ENCODE data around the gene AUTS2.

AUTS2 gene

GRCh38 chr7:69790977-69791724 is 192.9 kb downstream of the AUTS2 start:
- Histone ChIP-seq H3K9me3 (ENCODE audit: control insufficient read depth in 2 of 2, low read length in 2 of 2) (no peaks in the 10 kb centered on the region), H3K9ac (ENCODE audit: low read depth in 1 of 2, low read length in 2 of 2) (no peak overlapping the region), H3K36me3 (ENCODE audit: control insufficient read depth in 2 of 2, insufficient read depth in 2 of 2, low read length in 2 of 2) (no peaks in the 10 kb centered on the region), H3K27ac (ENCODE audit: low read depth in 2 of 2, low read length in 2 of 2) (no peak overlapping the region), H3K27me3 (ENCODE audit: control insufficient read depth in 2 of 2, insufficient read depth in 2 of 2, low read length in 2 of 2) (no peaks in the 10 kb centered on the region), H3K4me3 (ENCODE audit: low read length in 2 of 2) (no peak overlapping the region), H3K4me1 (ENCODE audit: control insufficient read depth in 2 of 2, insufficient read depth in 2 of 2, low read length in 2 of 2) (no peaks in the 10 kb centered on the region)

GRCh38 chr7:69791739-69792138 is 193.5 kb downstream of the AUTS2 start:
- H3K36me3 ChIP-seq (ENCODE audit: control insufficient read depth in 2 of 2, insufficient read depth in 2 of 2, low read length in 2 of 2) = no peaks in the 10 kb centered on the region
- no peak overlapping the region for H3K4me3 ChIP-seq (ENCODE audit: low read length in 2 of 2)
- H3K27me3 ChIP-seq (ENCODE audit: control insufficient read depth in 2 of 2, insufficient read depth in 2 of 2, low read length in 2 of 2) = no peaks in the 10 kb centered on the region
- no peaks in the 10 kb centered on the region for H3K4me1 ChIP-seq (ENCODE audit: control insufficient read depth in 2 of 2, insufficient read depth in 2 of 2, low read length in 2 of 2)
- H3K9me3 ChIP-seq (ENCODE audit: control insufficient read depth in 2 of 2, low read length in 2 of 2) = no peaks in the 10 kb centered on the region
- no peak overlapping the region for H3K9ac ChIP-seq (ENCODE audit: low read depth in 1 of 2, low read length in 2 of 2)
- H3K27ac ChIP-seq (ENCODE audit: low read depth in 2 of 2, low read length in 2 of 2) = no peak overlapping the region

- H3K27me3 ChIP-seq (ENCODE audit: control insufficient read depth in 2 of 2, insufficient read depth in 2 of 2, low read length in 2 of 2) = no peaks in the 10 kb centered on the region
- H3K9ac ChIP-seq (ENCODE audit: low read depth in 1 of 2, low read length in 2 of 2) = no peak overlapping the region
- no peak overlapping the region for H3K27ac ChIP-seq (ENCODE audit: low read depth in 2 of 2, low read length in 2 of 2)
- no peaks in the 10 kb centered on the region for H3K4me1 ChIP-seq (ENCODE audit: control insufficient read depth in 2 of 2, insufficient read depth in 2 of 2, low read length in 2 of 2)
- H3K36me3 ChIP-seq (ENCODE audit: control insufficient read depth in 2 of 2, insufficient read depth in 2 of 2, low read length in 2 of 2) = no peaks in the 10 kb centered on the region
- no peak overlapping the region for H3K4me3 ChIP-seq (ENCODE audit: low read length in 2 of 2)
- H3K9me3 ChIP-seq (ENCODE audit: control insufficient read depth in 2 of 2, low read length in 2 of 2) = no peaks in the 10 kb centered on the region
These were observed 197.7 kb downstream of the AUTS2 start for GRCh38 chr7:69795932-69796331.

- Histone ChIP-seq H3K27me3 (ENCODE audit: control insufficient read depth in 2 of 2, insufficient read depth in 2 of 2, low read length in 2 of 2) (no peaks in the 10 kb centered on the region), H3K9ac (ENCODE audit: low read depth in 1 of 2, low read length in 2 of 2) (no peak overlapping the region), H3K4me3 (ENCODE audit: low read length in 2 of 2) (no peak overlapping the region), H3K36me3 (ENCODE audit: control insufficient read depth in 2 of 2, insufficient read depth in 2 of 2, low read length in 2 of 2) (no peaks in the 10 kb centered on the region), H3K9me3 (ENCODE audit: control insufficient read depth in 2 of 2, low read length in 2 of 2) (no peaks in the 10 kb centered on the region), H3K4me1 (ENCODE audit: control insufficient read depth in 2 of 2, insufficient read depth in 2 of 2, low read length in 2 of 2) (no peaks in the 10 kb centered on the region), H3K27ac (ENCODE audit: low read depth in 2 of 2, low read length in 2 of 2) (no peak overlapping the region)
These were observed 198.1 kb downstream of the AUTS2 start for GRCh38 chr7:69796416-69796815.

GRCh38 chr7:69799048-69799697 is 200.9 kb downstream of the AUTS2 start:
- no peaks in the 10 kb centered on the region for H3K36me3 ChIP-seq (ENCODE audit: control insufficient read depth in 2 of 2, insufficient read depth in 2 of 2, low read length in 2 of 2)
- H3K9ac ChIP-seq (ENCODE audit: low read depth in 1 of 2, low read length in 2 of 2) = no peak overlapping the region
- H3K4me1 ChIP-seq (ENCODE audit: control insufficient read depth in 2 of 2, insufficient read depth in 2 of 2, low read length in 2 of 2) = no peaks in the 10 kb centered on the region
- H3K9me3 ChIP-seq (ENCODE audit: control insufficient read depth in 2 of 2, low read length in 2 of 2) = no peaks in the 10 kb centered on the region
- H3K27ac ChIP-seq (ENCODE audit: low read depth in 2 of 2, low read length in 2 of 2) = no peak overlapping the region
- no peak overlapping the region for H3K4me3 ChIP-seq (ENCODE audit: low read length in 2 of 2)
- H3K27me3 ChIP-seq (ENCODE audit: control insufficient read depth in 2 of 2, insufficient read depth in 2 of 2, low read length in 2 of 2) = no peaks in the 10 kb centered on the region

GRCh38 chr7:69799990-69800389 is 201.7 kb downstream of the AUTS2 start:
- H3K27ac ChIP-seq (ENCODE audit: low read depth in 2 of 2, low read length in 2 of 2) = no peak overlapping the region
- no peaks in the 10 kb centered on the region for H3K4me1 ChIP-seq (ENCODE audit: control insufficient read depth in 2 of 2, insufficient read depth in 2 of 2, low read length in 2 of 2)
- no peaks in the 10 kb centered on the region for H3K27me3 ChIP-seq (ENCODE audit: control insufficient read depth in 2 of 2, insufficient read depth in 2 of 2, low read length in 2 of 2)
- no peaks in the 10 kb centered on the region for H3K36me3 ChIP-seq (ENCODE audit: control insufficient read depth in 2 of 2, insufficient read depth in 2 of 2, low read length in 2 of 2)
- H3K9me3 ChIP-seq (ENCODE audit: control insufficient read depth in 2 of 2, low read length in 2 of 2) = no peaks in the 10 kb centered on the region
- no peak overlapping the region for H3K9ac ChIP-seq (ENCODE audit: low read depth in 1 of 2, low read length in 2 of 2)
- H3K4me3 ChIP-seq (ENCODE audit: low read length in 2 of 2) = no peak overlapping the region

GRCh38 chr7:69800495-69800894 is 202.2 kb downstream of the AUTS2 start:
- no peak overlapping the region for H3K27ac ChIP-seq (ENCODE audit: low read depth in 2 of 2, low read length in 2 of 2)
- no peaks in the 10 kb centered on the region for H3K9me3 ChIP-seq (ENCODE audit: control insufficient read depth in 2 of 2, low read length in 2 of 2)
- H3K9ac ChIP-seq (ENCODE audit: low read depth in 1 of 2, low read length in 2 of 2) = no peak overlapping the region
- no peaks in the 10 kb centered on the region for H3K27me3 ChIP-seq (ENCODE audit: control insufficient read depth in 2 of 2, insufficient read depth in 2 of 2, low read length in 2 of 2)
- H3K4me1 ChIP-seq (ENCODE audit: control insufficient read depth in 2 of 2, insufficient read depth in 2 of 2, low read length in 2 of 2) = no peaks in the 10 kb centered on the region
- H3K36me3 ChIP-seq (ENCODE audit: control insufficient read depth in 2 of 2, insufficient read depth in 2 of 2, low read length in 2 of 2) = no peaks in the 10 kb centered on the region
- H3K4me3 ChIP-seq (ENCODE audit: low read length in 2 of 2) = no peak overlapping the region

- no peaks in the 10 kb centered on the region for H3K4me1 ChIP-seq (ENCODE audit: control insufficient read depth in 2 of 2, insufficient read depth in 2 of 2, low read length in 2 of 2)
- no peaks in the 10 kb centered on the region for H3K27me3 ChIP-seq (ENCODE audit: control insufficient read depth in 2 of 2, insufficient read depth in 2 of 2, low read length in 2 of 2)
- H3K9ac ChIP-seq (ENCODE audit: low read depth in 1 of 2, low read length in 2 of 2) = no peak overlapping the region
- no peak overlapping the region for H3K27ac ChIP-seq (ENCODE audit: low read depth in 2 of 2, low read length in 2 of 2)
- no peaks in the 10 kb centered on the region for H3K36me3 ChIP-seq (ENCODE audit: control insufficient read depth in 2 of 2, insufficient read depth in 2 of 2, low read length in 2 of 2)
- H3K9me3 ChIP-seq (ENCODE audit: control insufficient read depth in 2 of 2, low read length in 2 of 2) = no peaks in the 10 kb centered on the region
- H3K4me3 ChIP-seq (ENCODE audit: low read length in 2 of 2) = no peak overlapping the region
These were observed 203.7 kb downstream of the AUTS2 start for GRCh38 chr7:69801729-69802682.

GRCh38 chr7:69803699-69804516 is 205.6 kb downstream of the AUTS2 start:
- Histone ChIP-seq H3K4me1 (ENCODE audit: control insufficient read depth in 2 of 2, insufficient read depth in 2 of 2, low read length in 2 of 2) (no peaks in the 10 kb centered on the region), H3K27me3 (ENCODE audit: control insufficient read depth in 2 of 2, insufficient read depth in 2 of 2, low read length in 2 of 2) (no peaks in the 10 kb centered on the region), H3K9ac (ENCODE audit: low read depth in 1 of 2, low read length in 2 of 2) (no peak overlapping the region), H3K27ac (ENCODE audit: low read depth in 2 of 2, low read length in 2 of 2) (no peak overlapping the region), H3K36me3 (ENCODE audit: control insufficient read depth in 2 of 2, insufficient read depth in 2 of 2, low read length in 2 of 2) (no peaks in the 10 kb centered on the region), H3K9me3 (ENCODE audit: control insufficient read depth in 2 of 2, low read length in 2 of 2) (no peaks in the 10 kb centered on the region), H3K4me3 (ENCODE audit: low read length in 2 of 2) (no peak overlapping the region)

Measured in mucosa of rectum (tissue), 2 donors.